Stimulated activated CD4-positive, alpha-beta T cell treated with anti-CD3 and anti-CD28 coated beads, Interleukin-4, amount 100 ng/mL, for 1 hour (primary cell): ENCODE measurements around the gene PDIK1L.
"Not testable (repeated sequence)": the region's sequence is repeated elsewhere in the genome, so short reads cannot be mapped to it uniquely, and the experiment has no call there.

Experiments used
- DNase-seq: peaks from one replicate; pipeline ENCODE4 v3.0.0-alpha.2; 2020

PDIK1L gene

DNA sequence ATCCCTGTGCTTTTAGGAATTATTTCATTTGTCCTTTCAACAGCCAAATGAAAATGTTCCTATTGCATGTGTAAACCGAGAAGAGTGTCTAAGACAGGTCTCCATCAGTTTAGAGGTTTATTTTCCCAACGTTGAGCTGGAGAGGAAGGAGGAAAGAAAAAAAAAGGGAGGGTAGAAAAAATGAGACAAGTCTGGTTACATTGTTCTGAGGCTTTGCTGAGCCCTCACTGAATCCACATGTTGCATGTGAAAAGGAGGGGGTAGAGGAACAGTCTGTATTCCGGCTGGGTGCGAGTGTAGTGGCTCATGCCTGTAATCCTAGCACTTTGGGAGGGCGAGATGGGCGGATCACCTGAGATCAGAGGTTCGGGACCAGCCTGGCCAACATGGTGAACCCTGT, 19.2 kb upstream of the PDIK1L start:
- no peak for DNase-seq

DNA sequence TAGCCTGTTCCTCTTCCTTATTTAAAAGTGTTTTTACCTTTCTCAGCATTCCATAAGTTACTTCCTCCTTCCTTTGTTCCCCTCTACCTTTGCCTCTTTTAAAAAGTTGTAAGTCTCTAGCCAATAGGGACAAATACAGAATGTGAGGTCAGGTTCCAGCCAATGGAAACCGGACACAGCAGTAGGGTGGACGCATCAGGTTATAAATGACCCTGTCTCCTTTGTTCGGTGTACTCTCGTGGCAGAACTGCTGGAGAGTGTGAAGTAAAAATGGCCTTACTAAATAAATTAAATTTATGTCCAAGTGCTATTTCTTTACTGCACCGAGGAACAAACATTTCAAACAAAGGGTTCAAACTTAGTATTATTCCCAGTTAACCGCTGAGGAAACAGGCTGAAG, 18.1 kb upstream of the PDIK1L start:
- not testable (repeated sequence) for DNase-seq

DNA sequence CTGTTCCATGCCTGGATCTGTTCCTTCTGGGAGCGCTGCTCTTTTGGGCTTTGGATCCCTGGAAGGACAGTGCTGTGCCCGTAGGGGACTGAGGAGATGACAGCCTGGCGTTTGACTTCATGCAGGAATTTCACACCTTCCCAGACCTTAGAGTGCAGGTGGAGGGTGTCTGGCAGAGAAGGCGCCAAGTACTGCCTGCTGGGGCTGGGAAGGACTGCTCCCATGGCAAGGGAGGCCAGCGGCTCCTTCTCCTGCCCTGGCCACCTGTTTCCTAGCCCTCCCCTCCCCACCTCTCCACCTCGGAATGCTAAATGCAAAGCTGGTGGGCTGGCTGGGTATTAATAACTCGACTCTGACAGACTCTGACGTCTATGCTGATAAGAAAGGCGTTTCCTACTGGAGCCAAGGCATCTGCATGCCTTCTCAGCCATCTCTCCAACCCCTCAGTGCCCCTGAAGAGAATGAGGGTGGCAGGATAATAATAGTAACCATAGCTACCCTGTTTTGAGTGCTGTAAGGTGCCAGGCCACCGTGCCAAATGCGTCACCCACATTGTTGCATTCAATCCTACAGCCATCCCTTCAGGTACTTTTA, 17.5 kb upstream of the PDIK1L start:
- DNase-seq: no peak

DNA sequence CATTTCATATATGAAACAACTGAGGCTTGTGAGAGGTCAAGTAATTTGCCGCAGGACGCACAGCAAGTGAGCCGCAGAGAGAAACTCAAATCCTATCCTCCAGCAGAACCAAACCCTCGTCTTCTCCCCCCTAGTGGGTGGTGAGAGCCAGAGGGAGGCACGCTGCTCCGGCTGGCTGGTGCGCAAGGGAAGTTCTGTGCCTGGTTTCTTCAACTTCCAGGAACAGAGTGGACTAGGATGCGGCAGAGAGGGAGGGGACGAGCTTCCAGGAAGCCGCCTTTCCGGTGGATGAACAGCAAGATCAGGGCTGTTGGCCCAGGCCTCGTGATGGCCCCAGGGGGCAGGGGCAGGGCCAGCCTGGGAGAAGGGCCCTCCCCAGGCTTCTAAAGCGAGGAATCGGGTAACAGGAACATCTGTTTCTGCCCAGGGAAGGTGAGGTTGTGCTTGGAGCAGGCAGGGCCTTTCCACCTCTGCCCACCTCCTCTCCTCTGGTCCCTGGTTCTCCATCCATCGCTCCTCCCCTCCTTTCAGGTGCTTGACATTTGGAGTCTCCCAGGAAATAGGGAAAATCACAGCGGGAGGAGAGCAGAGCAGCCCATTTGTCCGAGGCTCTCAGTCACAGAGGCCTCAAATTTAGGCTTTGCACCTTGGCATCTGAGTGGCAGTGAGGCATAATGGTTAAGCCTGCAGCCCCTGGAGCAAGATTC, 16.8 kb upstream of the PDIK1L start:
- no peak for DNase-seq

DNA sequence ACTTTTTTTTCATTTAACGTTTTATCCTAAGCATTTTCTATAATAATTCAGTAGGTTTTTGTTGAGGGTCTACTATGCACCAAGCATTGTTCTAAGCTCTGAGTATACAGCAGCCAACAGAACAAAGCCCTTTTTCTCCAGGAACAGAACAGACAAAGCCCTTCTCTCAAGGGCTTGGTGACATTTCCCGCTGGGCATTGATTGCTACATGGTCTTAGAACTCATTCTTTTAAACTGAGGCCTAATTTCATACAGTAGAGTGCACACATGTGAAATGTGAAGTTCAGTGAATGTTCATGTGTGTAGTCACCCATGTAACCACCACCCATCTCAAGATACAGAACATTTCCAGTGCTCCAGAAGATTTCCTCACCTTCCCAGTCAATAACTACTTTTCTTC, 15.2 kb upstream of the PDIK1L start:
- no peak for DNase-seq

DNA sequence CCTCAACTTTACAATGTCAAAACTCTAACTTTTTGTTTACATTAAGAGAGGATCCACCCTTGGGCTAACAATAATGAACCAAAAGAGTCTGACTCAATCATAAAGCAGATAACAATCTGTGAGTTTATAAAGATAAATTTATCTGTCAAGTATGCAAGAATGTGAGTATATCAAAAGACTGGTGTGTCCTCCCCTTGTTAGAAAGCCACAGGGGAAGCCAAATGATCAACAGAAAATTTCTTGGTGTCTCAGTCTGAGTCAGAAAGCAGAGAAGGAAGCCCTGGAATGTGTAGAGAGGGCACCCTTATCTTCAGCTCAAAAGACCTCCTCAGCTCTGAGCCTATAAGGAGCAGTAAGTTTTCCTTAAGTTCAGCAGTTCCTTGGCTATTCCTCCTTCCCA, 13.9 kb upstream of the PDIK1L start:
- no peak for DNase-seq

DNA sequence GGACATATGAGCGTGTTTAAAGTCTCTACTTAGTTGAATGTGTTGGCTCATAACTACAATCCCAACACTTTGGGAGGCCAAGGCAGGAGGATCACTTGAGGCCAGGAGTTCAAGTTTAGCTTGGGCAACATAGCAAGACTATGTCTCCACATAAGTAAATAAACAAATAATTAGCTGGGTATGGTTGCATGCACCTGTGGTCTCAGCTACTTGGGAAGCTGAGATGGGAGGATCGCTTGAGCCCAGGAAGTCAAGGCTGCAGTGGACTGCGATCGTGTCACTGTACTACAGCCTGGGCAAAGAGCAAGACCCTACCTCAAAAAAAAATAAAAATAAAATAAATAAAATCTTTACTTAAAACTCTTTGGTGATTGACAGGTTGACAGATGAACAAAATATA, 13.0 kb upstream of the PDIK1L start:
- DNase-seq: no peak

DNA sequence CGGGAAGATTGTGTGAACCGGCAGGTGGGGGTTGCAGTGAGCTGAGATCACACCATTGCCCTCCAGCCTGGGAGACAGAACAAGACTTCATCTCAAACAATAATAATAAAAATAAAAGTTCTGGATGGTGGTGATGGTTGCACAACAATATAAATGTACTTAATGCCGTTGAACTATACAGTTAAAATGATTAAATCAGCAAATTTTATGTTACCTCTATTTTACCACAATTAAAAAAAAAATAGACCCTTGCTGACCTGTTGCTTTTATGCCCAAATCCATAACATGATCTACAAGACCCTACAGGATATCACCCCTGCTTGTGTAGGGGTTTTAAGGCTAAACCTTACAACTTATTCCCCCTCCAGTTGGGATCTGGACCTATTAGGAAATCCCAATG, 11.8 kb upstream of the PDIK1L start:
- no peak for DNase-seq

DNA sequence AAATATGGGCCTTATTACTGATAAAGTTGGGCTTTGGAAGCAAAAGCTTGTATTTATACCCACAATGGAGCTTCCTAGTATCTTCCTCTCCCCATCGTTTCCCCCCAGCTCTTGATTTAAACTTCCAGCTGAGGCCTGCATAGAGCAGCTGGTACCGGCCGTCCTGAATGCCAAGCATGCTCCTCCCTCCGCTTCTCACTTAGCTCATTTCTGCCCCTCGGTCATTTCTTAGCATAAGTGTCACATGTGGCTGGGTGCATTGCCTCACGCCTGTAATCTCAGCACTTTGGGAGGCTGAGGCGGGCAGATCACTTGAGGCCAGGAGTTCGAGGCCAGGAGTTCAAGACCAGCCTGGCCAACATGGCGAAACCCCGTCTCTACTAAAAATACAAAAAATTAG, 11.4 kb upstream of the PDIK1L start:
- not testable (repeated sequence) for DNase-seq

DNA sequence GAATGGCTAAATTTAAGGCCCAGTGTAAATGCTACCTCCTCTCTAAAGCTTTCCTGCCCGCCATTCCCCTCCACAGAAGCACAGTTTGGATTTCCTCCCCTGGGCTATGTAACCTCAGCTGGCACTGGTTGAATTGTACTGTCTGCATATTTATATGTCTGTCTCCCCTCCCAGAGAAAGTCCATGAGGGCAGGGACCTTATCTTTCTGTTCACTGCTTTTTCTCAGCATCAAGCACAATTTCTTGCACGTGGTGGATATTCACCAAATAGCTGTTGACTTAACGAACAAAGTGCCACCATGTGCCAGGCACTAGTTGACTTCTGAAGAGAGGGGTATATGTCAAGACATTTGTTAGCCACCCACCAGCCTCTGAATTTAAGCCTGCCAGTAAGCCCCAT, 9.5 kb upstream of the PDIK1L start:
- no peak for DNase-seq

DNA sequence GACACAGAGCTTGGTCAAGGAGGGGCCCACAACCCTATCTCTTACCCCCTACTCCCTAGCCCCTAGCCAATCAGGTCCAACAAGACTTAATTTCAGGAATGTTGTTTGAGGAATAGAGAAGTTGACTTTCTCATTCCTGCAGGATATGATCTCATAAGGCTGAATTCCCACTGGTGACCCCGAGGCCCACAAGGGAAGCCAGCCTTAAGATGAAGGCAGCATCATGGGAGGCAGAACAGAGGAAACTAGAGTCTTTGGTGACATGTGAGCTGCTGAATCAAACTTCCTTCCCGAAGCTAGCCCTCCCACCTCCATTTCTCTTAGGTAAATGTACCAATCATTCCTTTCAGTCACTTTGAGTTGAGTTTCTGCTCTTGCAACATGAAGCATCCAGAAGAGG, 9.1 kb upstream of the PDIK1L start:
- DNase-seq: no peak

DNA sequence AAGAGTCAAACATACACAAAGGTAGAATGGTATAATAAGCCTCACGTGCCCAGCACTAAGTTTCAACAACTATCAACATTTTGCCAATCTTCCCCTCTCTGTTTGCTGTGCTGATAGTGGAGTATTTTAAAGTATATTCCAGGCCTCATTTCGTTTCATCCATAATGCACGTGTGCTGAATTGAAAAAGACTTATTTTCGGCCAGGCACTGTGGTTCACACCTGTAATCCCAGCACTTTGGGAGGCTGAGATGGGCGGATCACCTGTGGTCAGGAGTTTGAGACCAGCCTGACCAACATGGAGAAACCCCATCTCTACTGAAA, 6.4 kb upstream of the PDIK1L start:
- DNase-seq: not testable (repeated sequence)

DNA sequence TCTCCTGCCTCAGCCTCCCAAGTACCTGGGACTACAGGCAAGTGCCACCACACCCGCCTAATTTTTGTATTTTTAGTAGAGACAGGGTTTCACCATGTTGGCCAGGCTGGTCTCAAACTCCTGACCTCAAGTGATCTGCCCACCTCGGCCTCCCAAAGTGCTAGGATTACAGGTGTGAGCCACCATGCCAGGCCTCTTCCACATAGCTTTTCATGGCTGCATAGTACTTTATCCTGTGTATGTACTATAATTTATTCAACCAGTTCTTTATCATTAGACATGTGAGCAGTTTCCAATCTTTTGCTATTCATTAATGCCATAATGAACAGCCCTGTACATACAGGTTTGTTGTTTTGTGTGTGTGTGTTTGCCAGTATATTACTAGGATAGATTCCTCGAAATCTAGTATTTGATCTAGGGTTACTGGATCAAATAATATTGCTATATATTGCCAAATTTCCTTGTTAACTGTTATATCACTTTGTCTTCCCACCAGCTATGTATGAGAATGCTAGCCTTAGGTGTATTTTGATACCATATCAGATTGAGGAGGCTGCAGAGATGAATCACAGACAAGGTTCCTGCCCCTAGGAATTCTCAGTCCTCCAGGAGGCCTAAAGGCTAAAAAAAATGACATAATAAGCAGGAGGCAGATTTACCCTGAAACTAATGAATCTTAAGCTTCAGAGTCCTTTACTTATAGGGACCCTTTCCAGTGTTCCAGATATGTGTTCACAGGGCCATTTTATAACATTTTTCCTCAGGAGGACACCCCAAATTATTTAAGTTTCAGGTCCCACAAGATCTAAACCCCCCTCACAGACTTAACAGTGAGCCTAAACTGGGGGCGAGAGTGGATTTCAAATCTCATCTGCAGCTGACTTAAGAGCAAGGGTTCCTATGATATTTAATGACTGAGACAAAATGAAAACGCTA, 2.1 kb upstream of the PDIK1L start:
- DNase-seq: no peak

DNA sequence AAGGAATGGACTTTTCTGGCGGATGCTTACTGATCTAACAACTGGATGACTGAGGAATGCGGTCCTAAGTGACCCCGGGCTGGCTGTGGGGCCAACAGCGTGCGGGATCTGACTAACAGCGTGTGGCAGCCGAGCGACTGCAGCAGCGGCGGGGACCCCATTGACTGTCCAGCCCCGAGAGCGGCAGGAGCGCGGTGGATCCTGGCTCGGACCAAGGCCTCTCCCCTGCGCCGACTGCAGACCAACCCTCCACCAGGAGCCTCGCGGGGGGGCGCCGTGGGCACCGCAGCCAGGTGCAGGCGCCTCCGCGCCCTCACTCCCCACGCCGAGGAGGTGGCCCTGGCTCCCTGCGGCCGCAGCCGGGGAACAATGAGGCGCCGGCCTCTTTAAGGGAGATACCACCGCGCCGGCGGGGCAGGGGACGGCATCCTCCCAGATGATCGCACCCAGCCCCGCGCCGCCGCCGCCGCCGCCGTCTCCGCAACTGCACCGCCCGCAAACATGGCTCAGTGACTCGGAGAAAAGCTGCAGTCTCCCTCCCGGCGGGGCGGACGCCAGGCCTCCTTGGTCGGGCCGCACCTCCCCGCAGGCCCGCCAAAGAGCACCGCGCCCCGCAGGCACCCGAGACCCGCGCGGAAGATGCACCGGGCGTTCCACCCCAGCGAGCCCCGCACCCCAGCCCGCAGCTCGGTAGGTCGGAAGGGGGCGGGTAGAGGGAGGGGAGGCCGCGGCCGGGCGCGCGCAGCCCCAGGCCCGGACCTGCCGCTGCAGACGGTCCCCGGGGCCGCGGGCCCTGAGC, 694 bp upstream of the PDIK1L start:
- DNase-seq: peak; percentile 74

DNA sequence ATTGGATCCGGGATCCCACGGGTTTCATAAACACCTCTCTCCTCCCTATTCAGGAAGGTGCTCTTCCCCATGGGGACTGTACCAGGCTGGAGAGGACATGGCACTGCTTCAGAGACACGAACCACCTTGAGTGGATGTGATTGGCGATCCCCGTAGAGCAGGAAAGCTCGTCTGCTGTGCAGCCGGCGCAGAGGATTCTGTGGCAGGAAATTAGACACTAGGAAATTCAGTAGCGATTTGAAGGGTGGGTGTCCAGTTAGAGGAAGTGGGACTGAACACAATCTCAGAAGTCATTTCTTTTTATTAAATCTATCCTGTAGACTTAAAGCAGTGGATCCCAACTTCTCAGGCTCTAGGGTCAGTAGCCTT, 767 bp downstream of the PDIK1L start:
- no peak for DNase-seq

DNA sequence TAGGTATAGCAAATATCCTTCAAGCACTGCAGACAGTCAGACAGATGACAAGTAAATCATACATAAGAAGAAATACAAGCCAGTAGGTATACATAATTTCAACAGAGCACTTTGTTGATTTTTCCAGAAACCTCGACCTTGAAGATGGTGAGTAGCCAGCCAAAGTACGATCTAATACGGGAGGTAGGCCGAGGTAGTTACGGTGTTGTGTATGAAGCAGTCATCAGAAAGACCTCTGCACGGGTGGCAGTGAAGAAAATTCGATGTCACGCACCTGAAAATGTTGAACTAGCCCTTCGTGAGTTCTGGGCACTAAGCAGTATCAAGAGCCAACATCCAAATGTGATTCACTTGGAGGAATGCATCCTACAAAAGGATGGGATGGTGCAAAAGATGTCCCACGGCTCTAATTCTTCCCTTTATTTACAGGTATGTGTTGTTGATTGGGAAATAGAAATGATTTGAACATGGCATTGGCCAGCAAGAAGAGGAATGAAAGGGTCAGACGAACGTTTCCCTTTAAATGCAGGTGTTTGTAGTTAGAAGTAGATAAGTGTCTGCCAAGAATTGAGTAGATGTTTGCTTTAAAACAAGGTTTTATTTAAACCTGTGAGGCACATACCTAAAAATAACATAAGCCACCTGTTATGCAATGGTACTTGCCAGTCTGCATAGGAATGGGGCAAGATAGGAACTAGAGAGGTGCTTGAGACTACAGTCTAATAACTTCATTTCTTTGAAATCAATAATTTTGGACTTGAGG, 2.7 kb downstream of the PDIK1L start:
- DNase-seq: no peak

DNA sequence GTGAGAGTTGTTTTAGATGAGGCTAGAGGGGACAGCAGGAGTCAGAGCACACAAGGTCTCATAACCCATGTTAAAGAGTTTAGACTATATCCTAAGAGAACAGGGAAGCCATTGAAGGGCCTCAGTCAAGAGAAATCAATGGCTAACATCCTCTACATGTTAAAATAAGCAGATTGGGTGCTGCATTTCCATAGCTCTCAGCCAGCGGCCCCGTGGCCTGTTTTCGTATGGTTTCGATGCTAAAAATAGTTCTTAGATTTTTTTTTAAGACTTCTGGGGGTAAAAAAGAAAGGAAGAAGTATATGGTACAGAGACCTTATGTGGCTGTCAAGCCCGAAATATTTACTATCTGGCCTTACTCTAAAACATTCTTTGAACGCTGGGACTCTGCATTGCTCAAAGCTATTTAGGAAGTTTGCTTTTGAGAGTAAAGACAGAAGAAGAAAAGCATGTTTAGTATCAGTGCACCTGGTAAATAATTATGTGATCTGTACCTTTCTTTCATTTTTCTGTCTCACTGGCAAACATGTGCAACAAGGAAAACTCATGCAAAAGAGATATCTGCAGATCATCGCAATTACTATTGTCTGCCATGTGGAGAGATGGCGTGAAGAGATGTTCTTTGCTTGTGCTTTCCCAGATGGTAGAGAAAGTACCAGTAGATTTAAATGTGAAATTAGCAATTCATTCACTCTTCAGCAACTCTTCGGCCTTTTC, 8.4 kb downstream of the PDIK1L start:
- DNase-seq: no peak

DNA sequence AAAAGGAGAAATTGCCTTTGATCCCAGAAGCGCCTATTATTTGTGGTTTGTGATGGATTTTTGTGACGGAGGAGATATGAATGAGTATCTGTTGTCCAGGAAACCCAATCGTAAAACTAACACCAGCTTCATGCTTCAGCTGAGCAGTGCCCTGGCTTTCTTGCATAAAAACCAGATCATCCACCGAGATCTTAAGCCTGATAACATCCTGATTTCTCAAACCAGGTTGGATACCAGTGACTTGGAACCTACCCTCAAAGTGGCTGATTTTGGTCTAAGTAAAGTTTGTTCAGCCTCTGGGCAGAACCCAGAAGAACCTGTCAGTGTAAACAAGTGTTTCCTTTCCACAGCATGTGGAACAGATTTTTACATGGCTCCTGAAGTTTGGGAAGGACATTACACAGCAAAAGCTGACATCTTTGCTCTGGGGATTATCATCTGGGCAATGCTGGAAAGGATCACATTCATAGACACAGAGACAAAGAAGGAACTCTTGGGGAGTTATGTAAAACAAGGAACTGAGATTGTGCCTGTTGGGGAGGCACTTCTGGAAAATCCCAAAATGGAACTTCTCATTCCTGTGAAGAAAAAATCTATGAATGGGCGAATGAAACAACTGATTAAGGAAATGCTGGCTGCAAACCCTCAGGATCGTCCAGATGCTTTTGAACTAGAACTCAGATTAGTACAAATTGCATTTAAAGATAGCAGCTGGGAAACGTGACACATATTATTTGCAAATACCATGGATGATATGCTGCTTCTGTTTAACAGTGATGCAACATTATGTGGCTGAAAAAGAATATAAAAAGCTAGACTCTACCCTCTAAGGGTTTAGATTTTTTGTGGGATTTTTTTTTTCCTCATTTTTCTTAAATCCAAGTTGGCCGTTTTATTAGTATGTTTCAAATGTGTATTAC, 10.5 kb downstream of the PDIK1L start:
- DNase-seq: no peak

DNA sequence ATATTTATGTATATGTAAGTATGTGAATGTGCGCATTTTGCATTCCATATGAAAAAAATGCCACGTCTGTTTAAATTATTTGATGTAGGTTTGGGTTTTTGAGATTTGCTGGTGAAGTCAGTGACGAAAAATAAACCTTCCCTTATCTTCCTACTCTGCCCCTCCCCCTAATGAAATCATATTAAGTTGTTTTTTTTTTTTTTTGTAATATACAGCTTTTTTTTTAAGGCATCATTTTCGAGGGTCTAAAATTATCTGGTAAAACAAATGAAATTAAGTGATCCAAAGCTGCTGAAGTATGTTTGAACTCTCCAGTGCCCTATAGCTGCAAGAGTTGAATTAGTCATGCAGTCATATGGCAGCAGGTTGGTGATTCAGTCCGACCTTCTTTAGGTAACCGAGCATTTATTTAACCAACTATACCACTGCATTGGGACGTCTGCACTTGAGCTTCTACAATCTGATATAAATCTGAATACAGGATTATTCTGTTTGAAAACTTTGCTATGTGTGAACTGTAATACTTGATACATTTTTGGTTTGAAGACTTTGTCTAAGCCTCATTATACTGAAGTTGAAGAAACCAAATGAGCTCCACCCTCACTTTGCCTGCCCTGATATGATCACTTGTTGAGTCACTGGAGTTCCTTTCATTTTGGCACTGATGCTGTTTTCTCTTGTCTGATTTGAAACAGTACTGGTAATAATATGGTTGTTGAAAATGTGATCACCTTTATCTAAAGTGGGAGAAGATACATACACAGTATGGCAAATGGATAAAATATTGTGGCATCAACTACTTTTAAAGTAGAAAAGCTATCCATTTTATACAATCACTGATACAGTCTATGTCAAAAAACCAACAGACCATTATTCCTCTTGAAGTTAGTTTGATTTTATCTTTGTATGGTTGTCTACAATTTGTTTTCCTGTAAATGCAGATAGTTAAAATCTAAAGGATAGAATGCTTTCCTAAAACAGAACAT, 11.7 kb downstream of the PDIK1L start:
- no peak for DNase-seq
